HG03045 (cell line): ENCODE data around the gene PADI1.

Experiments used
- ATAC-seq: cut with Tn5 transposase; IDR thresholded peaks from one replicate; pipeline ENCODE4 v1.9.1; 2021; ENCODE audit warnings: mild to moderate bottlenecking, moderate library complexity; ENCODE audit not compliant: unreplicated experiment

PADI1 gene, protein sequence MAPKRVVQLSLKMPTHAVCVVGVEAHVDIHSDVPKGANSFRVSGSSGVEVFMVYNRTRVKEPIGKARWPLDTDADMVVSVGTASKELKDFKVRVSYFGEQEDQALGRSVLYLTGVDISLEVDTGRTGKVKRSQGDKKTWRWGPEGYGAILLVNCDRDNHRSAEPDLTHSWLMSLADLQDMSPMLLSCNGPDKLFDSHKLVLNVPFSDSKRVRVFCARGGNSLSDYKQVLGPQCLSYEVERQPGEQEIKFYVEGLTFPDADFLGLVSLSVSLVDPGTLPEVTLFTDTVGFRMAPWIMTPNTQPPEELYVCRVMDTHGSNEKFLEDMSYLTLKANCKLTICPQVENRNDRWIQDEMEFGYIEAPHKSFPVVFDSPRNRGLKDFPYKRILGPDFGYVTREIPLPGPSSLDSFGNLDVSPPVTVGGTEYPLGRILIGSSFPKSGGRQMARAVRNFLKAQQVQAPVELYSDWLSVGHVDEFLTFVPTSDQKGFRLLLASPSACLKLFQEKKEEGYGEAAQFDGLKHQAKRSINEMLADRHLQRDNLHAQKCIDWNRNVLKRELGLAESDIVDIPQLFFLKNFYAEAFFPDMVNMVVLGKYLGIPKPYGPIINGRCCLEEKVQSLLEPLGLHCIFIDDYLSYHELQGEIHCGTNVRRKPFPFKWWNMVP

DNA sequence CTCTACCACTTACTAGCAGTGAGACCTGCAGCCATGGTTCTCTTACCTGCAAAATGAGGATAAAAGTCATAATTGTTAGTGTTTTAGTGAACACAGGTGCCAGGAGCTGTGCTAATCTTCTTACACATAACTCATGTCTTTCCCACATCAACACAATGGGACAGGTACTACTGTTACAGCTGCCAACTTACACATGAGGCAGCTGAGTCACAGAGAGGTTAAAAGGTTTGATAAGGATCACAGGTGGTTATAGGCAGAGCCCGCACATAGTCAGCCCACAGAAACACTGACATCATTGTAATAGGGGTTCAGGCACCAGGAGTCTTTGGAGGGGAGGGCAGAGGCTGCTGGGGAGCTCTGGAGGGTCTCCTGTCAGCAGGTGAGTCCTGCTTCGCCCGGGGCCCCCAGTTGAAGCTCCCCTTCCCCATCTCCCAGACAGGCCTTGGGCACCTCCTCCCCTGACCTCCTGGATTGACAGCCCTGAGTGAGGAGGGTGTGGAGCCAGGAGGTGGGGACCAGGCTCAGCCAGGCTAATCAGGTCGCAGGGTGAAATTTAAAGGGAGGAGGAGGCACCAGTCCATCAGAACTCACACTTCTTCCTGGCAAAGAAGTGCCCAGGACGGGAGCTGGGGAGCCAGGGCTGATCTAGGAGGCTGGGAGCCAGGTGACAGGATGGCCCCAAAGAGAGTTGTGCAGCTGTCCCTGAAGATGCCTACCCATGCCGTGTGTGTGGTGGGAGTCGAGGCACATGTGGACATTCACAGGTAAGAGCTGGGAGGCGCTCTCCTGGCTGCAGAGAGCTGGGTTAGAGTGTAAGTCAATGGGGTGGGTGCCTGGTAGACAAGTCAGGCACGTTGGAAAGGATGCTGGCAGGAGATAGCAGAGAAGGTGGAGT lies at the start of gene PADI1:
PADI1 (plus strand) TSS at position 583 of the 895 bp plus-strand sequence; CDS start at position 673, 90 bp downstream.
- ATAC-seq: no peak

DNA sequence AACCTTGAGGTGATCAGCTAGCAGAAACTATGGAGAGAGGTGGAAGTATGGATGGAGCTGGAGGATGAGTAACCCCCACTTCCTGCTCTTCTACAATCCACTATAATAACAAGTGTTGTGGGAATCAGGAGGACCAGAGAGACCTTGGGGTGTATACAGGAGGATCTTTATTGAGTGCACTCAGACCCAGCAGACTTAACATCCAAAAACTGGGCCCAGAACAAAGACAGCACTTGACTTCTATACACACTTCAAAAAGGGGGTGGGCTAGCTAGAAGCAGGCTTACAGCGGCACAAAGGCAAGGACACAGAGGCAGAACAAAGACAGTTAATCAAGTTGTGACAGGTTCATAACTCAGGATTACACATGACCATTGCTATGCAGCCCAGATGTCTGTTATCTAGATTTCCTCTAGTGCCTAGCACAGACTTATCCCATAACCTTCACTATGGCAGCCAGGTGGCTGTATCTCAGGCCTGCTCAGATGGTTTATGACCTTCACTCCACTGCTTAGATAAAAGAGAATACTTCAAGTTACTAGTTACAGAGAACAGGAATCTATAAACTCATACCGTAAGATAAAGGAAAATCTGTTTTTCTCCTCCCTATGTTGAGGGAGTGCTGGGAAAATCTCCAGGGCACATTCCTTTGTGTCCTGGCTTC lies 49.5 kb upstream of the PADI1 start:
- no peak for ATAC-seq

DNA sequence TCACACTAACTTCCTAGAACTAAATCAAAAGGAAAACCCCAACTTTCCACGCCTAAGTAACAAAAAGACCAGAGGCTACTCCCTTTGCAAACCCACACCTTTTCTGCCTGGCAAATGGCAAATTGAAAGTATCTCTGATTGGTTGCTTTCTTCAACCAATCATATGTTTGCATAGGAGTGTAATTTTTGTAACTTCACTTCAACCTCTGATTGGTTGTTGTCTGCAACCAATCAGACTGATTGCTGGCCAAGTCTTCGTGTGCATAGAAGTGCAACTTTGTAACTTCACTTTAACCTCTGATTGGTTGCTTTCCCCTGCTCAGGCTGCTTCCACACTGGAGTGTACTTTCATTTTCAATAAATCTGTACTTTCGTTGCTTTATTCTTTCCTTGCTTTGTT lies 48.8 kb upstream of the PADI1 start:
- ATAC-seq: no peak

DNA sequence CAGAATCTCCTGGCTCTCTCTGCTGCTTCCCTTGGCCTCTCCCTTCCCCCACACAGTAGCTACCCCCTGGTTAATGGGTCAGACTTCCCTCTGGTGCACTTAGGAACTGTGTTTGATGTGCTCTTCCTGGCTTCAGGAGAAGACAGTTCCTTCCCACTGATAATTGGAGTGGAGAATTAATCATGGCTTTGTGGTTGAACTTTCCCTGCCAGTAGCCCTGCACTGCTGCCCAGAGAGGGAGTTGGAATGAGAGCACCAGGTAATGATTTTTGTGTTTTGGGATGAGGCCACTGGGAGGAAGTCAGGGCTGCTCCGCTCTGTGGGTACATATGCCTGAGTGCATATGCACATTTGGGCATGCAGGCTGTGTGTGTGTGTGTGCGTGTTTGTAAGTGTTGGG lies 46.0 kb upstream of the PADI1 start:
- no peak for ATAC-seq

DNA sequence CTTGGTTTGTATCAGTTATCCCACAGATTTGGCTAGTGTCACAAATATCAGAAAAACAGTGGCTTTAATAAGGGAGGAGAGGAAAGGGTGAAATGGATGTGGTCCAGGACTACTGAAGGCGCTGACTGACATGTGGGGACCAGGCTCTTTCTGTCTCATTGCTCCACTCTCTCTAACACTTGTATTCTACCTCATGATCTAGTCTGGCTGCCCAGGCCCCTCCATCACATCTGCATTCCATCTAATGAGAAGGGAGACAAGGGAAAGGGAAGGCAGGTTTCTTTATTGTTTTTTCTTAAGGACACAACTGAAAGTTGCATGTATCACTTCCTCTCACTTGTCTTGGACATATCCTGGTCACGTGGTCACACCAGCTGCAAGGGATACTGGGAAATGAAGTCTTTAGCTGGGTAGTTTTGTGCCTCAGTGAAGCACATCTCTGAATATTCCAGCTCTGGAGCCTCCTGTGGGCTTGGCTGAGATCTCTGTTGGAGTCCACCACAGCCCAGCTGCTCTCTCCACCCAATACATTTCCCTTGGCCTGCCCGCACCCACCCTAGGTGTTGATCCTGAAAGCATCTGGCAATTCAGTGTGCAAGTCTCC lies 43.7 kb upstream of the PADI1 start:
- ATAC-seq: no peak

DNA sequence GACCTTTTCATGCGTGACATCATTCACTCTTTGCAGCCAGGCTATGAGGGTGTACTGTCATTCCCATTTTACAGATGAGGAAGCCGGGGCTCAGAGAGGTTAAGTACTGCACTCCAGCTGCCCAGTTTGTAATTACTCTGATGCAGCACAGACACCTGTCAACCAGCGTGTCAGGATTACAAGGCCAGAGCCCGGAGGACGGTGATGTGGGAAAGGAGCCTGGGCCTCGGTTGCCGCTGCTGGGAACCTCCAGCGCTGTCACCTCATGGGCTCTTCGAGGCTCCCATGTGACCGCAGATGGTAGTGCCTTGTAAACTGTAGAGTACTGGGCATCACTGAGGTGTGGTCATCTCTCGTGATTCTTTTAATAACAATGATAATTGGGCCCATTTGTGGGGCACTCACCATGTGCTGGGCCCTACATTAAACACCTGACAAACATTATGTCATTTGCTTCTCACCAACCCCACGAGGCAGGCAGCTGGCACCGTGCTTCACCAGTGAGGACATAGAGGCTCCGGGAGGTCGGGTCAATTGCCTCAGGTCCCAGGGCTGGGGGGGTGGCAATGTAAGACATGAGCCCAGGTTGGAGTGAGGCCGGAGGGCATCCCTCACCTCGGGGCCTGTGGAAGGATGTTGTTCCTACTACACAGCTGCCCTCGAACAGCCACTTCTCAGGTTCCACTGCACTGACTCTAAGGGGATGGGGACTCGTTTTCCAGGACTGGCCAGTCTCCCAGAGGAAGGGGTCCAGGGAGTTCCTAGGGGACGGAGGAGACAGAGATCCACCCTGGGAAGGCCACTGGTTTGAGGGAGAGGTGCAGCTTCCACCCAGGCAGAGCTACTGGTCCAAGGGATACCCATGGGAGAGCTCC lies 42.8 kb upstream of the PADI1 start:
- no peak for ATAC-seq

DNA sequence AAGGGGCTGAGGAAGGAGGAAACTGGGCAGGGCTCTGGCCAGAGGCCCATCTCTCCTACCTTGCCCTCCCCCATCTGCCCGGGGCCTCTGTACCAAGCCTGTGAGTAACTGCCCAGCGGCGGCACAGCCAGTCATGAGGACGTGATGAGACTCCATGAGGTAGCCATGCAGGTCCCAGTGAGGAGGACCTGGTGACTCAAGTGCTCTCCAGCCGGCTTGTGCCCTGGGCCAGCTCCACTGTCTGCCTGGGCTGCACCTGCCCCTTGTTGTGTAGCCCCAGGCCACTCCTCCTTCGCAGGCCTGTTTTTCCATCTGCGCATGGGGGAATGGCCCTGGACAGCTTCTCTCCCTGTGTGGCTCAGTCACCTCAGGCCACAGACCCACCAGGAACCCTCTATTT lies 42.0 kb upstream of the PADI1 start:
- ATAC-seq: no peak

DNA sequence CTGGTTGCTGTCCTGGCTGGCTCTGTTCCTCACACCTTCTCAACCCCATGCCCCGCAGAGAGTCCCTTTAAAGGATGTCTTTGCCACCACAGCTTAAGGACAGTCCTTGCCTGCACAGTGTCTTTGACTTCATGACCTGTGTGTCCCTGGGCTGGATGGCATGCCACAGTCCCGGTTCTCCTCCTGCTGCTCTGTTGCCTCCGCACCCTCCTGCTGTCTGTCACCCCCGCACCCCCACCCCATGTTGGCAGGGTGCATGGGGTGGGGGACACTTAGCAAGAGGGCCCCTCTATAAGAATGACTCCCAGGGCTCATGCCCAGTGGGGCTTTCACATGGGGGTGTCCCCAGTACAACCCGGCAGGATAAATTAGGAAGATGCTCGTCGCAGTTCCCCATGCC lies 41.6 kb upstream of the PADI1 start:
- ATAC-seq: no peak

DNA sequence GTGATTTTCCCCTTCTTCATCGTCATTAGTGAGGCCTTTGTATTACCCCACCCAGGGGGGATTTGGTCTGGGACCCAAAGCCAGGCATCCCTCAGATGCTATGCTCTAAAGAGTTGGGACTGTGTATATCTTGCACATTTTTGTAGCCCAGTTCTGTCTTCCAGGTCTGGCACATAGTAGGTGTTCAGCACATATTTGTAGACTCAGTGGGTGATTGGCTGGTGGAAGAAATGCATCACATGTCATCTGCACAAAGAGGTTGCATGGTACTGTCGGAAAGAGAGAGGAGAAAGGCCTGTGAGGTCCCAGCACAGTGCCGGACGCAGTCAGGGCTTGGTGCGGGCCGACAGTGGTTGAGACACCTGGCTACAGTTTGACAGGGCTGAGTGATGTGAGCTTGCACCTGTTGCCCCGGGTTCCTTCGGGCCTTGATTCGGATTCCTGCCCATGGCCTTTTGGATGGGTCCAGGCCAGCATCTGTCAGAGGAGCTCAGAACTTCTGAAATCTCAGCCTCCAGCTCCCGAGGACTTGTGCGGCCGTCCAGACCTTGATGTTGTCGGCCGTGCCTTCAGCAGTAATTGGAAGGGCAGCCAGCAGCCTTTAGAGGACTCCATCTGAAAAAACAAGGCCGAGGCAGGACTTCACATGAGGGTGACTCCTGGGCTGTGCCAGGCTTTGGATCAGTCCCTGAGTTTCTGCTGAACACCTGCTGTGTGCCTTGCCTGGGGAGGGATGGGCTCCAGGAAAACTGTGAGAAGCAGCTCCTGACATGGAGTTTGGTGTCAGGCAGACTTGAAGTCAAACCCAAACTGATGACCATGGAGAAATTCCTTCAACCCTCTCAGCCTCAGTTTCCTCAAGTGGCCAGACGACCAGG lies 40.9 kb upstream of the PADI1 start:
- no peak for ATAC-seq

DNA sequence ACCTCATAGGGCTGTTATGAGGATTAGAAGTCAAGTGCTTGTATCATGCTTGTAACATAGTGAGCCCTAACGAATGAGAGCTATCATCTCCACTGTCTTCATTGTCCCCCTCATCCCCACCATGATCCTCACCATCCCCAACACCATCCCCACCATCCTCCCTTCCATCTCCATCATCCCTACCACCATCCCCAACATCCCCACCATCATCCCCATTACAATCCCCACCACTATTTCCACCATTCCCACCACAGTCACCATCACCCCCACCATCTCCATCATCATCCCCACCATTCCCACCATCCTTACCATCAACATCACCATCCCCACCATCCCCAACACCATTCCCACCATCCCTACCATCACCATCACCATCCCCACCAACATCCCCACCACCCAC lies 39.1 kb upstream of the PADI1 start:
- ATAC-seq: no peak

DNA sequence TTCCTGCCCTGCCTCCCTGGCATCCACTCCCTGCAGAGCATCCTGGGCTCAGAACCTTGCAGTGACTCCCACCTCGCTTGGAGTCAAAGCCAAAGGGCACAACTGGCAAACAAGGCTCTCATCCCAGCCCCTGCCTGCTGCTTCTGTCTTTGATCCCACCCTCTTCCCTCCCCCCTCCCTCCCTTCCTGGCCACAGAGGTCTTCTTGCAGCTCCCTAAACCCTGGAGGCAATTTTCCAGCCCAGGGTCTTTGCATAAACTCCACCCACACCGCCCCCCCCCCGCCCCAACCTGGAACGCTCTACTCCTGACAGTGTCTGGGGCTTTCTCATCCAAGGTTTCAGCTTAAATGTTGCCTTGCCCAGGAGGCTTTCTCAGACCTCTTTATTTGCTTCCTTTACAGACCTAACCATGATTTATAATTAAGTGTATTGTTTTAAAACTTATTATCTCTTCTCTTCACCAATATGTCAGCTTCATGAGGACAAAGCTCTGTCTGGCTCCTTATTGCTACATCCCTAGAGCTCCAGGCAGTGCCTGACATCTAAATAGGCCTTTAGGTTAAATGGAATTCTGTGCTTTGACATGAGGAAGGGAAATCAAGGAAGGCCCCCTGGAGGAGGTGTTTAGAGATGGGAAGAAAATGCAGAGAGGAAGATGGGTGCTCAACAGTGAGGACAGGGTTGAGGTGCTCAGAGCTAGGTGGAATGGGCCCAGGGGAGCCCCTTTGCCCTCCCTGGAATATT lies 37.7 kb upstream of the PADI1 start:
- no peak for ATAC-seq

DNA sequence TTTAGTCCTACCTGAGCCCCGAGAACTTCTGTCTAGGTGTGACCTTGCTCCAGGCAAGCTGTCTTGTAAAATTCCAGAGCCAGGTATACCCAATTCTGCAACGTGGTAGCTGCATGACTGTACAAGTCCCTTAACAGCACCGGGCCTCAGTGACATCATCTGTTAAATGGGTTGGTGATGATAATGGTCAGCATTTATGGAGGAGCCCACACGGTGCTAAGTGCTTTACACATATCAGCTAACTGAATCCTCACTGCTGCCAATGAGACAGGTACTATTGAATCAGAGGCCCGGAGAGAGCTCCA lies 37.2 kb upstream of the PADI1 start:
- ATAC-seq: no peak

DNA sequence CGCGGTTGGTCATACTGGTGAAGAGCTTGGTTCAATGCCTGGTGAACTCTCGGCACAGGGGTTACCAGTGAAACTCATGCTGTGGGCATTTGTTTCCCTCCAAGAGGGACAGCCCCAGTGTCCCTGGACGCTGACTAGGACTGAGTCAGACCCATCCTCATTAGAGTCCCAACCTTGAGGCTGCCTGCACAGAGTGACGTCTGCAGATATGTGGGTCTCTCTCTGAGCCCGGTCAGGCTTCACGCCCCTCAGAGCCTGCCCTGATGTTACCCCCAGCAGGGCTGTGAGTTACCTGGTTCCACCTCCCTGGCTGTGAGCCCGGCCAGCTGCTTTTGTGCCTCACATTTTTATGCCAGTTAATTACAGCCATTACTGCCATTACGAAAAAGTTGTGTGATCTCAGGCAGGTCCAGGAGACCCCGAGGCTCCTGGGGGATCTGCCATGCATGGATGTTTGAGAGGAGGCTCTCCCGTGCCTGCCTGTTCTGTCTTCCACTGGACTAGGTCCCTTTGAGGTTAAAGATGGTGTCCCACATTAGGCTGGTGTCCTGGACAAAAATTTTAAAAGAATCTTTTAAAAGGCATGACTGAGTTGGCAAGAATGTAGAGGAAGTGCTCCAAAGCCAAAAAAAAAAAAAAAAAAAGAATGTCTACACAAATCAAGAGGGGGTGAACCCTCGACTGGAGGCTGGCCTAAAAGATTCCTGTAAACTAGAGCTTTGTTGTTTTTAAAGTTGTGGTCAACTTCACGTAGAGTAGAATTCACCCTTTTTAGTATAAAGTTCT lies 36.6 kb upstream of the PADI1 start:
- no peak for ATAC-seq

DNA sequence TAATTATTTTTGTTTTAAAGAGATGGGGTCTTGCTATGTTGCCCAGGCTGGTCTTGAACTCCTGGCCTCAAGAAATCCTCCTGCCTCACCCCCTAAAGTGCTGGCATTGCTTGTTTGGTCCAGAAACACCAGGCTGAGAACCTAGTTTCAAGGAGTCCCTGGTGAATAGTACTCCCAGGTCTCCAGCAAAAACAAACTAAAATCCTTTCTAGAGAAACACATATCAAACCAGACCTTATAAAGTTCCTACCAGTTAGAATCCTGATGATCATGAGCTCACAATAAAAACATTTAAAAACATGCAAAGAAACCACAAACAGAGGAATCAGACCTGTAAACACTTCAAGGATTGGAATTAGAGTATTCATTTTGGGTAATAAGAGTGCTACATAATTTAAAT lies 34.4 kb upstream of the PADI1 start:
- no peak for ATAC-seq

DNA sequence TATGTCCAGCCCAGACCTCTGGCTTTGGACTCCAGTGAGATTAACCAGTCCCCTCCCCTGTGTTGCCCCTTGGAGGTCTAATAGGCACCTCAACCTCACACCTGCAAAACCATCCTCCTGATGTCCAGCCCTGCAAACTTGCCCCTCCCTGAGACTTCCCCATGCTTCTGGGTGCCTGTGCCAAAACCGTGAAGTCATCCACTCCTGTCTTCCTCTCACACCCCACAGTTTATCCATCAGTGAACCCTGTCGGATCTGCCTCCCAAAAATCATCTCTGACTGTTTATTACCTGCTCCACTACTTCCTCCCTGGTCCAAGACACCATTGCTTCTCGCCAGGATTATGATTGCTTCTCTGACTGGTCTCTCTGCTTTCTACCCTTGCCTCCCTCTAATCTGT lies 31.7 kb upstream of the PADI1 start:
- no peak for ATAC-seq

DNA sequence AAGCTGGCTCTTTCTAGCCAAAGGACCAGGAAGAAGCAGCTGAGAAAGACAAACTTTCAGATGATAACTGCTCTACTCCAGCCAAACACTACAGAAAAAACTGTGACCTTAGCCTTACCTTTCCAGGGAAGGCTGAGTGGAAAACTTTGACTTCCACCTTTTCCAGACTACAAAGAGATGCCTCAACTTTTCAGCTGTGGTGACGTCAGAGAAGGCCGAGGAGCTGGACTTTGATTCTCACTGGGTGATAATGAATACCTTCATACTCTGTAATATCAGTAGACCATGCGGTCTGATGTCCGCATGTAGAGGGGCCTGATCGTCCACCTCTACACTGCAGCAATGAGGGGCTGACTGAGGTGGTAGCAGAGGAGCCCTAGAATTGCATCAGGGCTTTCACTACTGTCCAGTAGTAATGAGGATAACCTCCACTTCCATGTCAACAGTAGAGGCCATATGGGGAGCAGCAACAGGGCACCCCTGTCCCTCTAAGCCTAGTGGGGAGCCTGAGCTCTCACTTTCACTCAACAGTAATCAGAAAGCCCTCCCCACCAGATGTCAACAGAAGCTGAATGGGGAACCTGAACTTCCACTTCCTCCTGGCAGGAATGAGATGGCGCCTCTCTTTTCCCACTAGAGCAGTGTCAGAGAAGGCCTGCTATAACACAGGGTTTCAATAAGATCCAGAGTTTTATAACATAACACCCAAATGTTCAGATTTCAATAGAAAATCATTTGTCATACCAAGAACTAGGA lies 28.4 kb upstream of the PADI1 start:
- no peak for ATAC-seq

DNA sequence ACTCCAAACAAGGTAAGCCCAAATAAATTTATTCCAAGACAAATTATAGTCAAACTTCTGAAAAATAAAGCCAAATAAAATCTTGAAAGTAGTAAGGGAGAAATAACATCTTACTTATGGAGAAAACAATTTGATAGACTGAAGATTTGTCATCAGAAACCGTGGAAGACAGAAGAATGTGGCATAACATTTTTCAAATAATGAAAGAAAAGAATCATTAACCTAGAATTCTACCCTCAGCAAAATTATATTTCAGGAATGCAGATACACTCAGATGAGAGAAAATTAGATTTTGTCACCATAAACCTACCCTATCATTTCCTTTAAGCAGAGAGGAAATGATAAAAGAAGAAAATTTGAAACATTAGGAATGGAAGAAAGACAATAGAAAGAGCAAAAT lies 27.3 kb upstream of the PADI1 start:
- ATAC-seq: no peak
